Keratinocyte (primary cell): Measurements from ENCODE around the gene SLC9A7. TPM values are rescaled to one million over a fixed set of nuclear protein-coding genes. Genes with fewer than 3 reads are reported as not detected.

Experiments used
- DNase-seq: peaks from one replicate; pipeline ENCODE4 v3.0.0-alpha.2; 2011; ENCODE audit warnings: low read depth, missing footprints, low spot score
- FAIRE-seq: peaks from 2 replicates; lab custom pipeline; 2011; peaks lifted over from hg19 to GRCh38; lab: Jason Lieb, UNC
- H2AFZ ChIP-seq: 2 replicates; pipeline ENCODE4 v1.6.0; 2012; ENCODE audit warnings: low read length, control low read depth, inconsistent platforms; ENCODE audit not compliant: control insufficient read depth
- H3K27ac ChIP-seq: 2 replicates; pipeline ENCODE4 v1.5.1; 2011; ENCODE audit warnings: low read length; ENCODE audit not compliant: control insufficient read depth, insufficient read depth
- H3K27me3 ChIP-seq: 3 replicates; pipeline ENCODE4 v1.6.0; 2011; ENCODE audit warnings: low read length; ENCODE audit not compliant: control insufficient read depth, insufficient read depth; ENCODE audit errors: extremely low read depth
- H3K36me3 ChIP-seq, 2 experiments: 2 replicates in 1 of 2; 3 replicates in 1 of 2; pipeline ENCODE4 v1.5.1; 2011; ENCODE audit warnings: low read length in 2 of 2, mild to moderate bottlenecking in 1 of 2; ENCODE audit not compliant: control insufficient read depth in 2 of 2, insufficient read depth in 2 of 2; ENCODE audit errors: extremely low read depth in 1 of 2
- H3K4me1 ChIP-seq: 3 replicates; pipeline ENCODE4 v1.5.1; 2011; ENCODE audit warnings: low read length; ENCODE audit not compliant: control insufficient read depth, insufficient read depth; ENCODE audit errors: extremely low read depth
- H3K4me2 ChIP-seq: 3 replicates; pipeline ENCODE4 v1.6.0; 2011; ENCODE audit warnings: low read depth, low read length; ENCODE audit not compliant: control insufficient read depth, insufficient read depth; ENCODE audit errors: extremely low read depth
- H3K4me3 ChIP-seq, 3 experiments: fragments of 200-600 bp in 1 of 3; sonication (generic) in 1 of 3; 2 replicates in 2 of 3; 3 replicates in 1 of 3; pipeline ENCODE4 v1.5.1; 2011 to 2016; ENCODE audit warnings: low read length in 3 of 3, mild to moderate bottlenecking in 3 of 3, control low read depth in 2 of 3, inconsistent platforms in 1 of 3, low read depth in 1 of 3, mixed read lengths in 1 of 3, mixed run types in 1 of 3, moderate library complexity in 1 of 3; ENCODE audit not compliant: control insufficient read depth in 2 of 3, insufficient read depth in 2 of 3; ENCODE audit errors: extremely low read depth in 1 of 3
- H3K79me2 ChIP-seq: 2 replicates; pipeline ENCODE4 v1.6.0; 2012; ENCODE audit warnings: low read length; ENCODE audit not compliant: control insufficient read depth, insufficient read depth
- H3K9ac ChIP-seq: 3 replicates; pipeline ENCODE4 v1.6.0; 2011; ENCODE audit warnings: low read length; ENCODE audit not compliant: control insufficient read depth, insufficient read depth; ENCODE audit errors: extremely low read depth
- H3K9me1 ChIP-seq: 3 replicates; pipeline ENCODE4 v1.6.0; 2011; ENCODE audit warnings: low read length; ENCODE audit not compliant: control insufficient read depth, insufficient read depth; ENCODE audit errors: extremely low read depth
- H3K9me3 ChIP-seq: 2 replicates; pipeline ENCODE4 v1.5.1; 2012; ENCODE audit warnings: low read depth, low read length; ENCODE audit not compliant: control insufficient read depth
- H4K20me1 ChIP-seq: 3 replicates; pipeline ENCODE4 v1.6.0; 2011; ENCODE audit warnings: low read length; ENCODE audit not compliant: control insufficient read depth, insufficient read depth; ENCODE audit errors: extremely low read depth
- EZH2 ChIP-seq: IDR thresholded peaks from one replicate; pipeline ENCODE4 v1.6.1; 2012; ENCODE audit warnings: inconsistent platforms, mild to moderate bottlenecking, low read length, moderate library complexity
- dilution Hi-C: fragments of 300-500 bp; cut with MboI; formaldehyde crosslinking; loops from one replicate; pipeline ENCODE4 v1.7.0; 2020; ENCODE audit warnings: low sequenced_read_pairs; ENCODE audit not compliant: extremely low pct_ligation_motif_present
- polyA plus RNA-seq, 5 experiments: library from polyadenylated mRNA; depleted of rRNA in 3 of 5; stranded (reverse) in 3 of 5; stranded (forward) in 1 of 5; unstranded in 1 of 5; fragments of >200 nt; gene quantifications; 1 replicate in 1 of 5; 2 replicates in 3 of 5; 3 replicates in 1 of 5; pipeline versions ENCODE4 v1.2.1 to v1.2.3, GENCODE V29; 2011 to 2012; ENCODE audit warnings: missing spikeins in 2 of 5, low read depth in 1 of 5, low replicate concordance in 1 of 5
- TF ChIP-seq, protein P1 (sequence below), 3 experiments: IDR thresholded peaks in 1 of 3; conservative IDR thresholded peaks in 1 of 3; optimal IDR thresholded peaks in 1 of 3; 2 replicates in 2 of 3; 3 replicates in 1 of 3; pipeline versions ENCODE3 to v1.5.1; 2011; ENCODE audit warnings: low read length in 3 of 3, mild to moderate bottlenecking in 3 of 3, moderate library complexity in 2 of 3, control low read depth in 1 of 3, inconsistent platforms in 1 of 3; ENCODE audit not compliant: insufficient read depth in 2 of 3; ENCODE audit errors: extremely low read depth in 1 of 3

The SLC9A7 gene
- polyA plus RNA-seq, 1 donor (not counting 4 experiments of a cell fraction or from before 2014, with no cell fraction given), result 8.1 TPM

DNA sequence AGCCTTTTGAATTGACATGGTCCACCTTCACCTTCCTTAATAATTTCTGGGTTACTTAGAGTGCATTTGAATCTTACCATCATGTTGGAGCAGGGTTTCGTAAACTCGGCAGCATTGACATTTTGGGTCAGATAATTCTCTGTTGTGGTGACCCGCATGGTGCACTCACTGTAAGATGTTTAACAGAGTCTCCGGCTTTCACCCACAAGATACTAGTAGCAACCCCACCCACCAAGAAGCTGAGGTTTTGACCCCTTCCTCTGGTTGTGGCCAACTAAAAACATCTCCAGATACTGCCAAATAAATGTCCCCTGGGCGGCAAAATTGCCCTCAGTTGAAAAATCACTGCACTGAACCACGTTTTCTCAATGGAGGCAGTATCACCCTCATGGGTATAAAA is 122.7 kb downstream of the SLC9A7 start:
- H3K4me2 ChIP-seq, result no peak overlapping the region
- H3K9me1 ChIP-seq, result no peaks in the 10 kb centered on the region
- H2AFZ ChIP-seq, result no peak overlapping the region
- no peak overlapping the region for H3K27ac ChIP-seq
- no peak overlapping the region for H3K4me3 ChIP-seq
- H3K9ac ChIP-seq, result no peak overlapping the region
- no peaks in the 10 kb centered on the region for H4K20me1 ChIP-seq
- no peaks in the 10 kb centered on the region for H3K27me3 ChIP-seq
- H3K36me3 ChIP-seq, result no peaks in the 10 kb centered on the region
- DNase-seq (no peak), FAIRE-seq (no peak)
- no peaks in the 10 kb centered on the region for H3K79me2 ChIP-seq
- dilution Hi-C loops, result no loop called here
- no peak for TF ChIP-seq EZH2
- TF ChIP-seq, protein P1, sequence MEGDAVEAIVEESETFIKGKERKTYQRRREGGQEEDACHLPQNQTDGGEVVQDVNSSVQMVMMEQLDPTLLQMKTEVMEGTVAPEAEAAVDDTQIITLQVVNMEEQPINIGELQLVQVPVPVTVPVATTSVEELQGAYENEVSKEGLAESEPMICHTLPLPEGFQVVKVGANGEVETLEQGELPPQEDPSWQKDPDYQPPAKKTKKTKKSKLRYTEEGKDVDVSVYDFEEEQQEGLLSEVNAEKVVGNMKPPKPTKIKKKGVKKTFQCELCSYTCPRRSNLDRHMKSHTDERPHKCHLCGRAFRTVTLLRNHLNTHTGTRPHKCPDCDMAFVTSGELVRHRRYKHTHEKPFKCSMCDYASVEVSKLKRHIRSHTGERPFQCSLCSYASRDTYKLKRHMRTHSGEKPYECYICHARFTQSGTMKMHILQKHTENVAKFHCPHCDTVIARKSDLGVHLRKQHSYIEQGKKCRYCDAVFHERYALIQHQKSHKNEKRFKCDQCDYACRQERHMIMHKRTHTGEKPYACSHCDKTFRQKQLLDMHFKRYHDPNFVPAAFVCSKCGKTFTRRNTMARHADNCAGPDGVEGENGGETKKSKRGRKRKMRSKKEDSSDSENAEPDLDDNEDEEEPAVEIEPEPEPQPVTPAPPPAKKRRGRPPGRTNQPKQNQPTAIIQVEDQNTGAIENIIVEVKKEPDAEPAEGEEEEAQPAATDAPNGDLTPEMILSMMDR (optimal IDR thresholded peaks at IDR 0.05 in 1 of 3, IDR thresholded peaks at IDR 0.05 in 1 of 3, conservative IDR thresholded peaks at IDR 0.05 in 1 of 3; ENCODE audit: extremely low read depth in 1 of 3, insufficient read depth in 2 of 3, low read length in 3 of 3), result no peak
- H3K4me1 ChIP-seq, result peaks cover 4% of the 10 kb centered on the region
- H3K9me3 ChIP-seq, result no peaks in the 10 kb centered on the region

DNA sequence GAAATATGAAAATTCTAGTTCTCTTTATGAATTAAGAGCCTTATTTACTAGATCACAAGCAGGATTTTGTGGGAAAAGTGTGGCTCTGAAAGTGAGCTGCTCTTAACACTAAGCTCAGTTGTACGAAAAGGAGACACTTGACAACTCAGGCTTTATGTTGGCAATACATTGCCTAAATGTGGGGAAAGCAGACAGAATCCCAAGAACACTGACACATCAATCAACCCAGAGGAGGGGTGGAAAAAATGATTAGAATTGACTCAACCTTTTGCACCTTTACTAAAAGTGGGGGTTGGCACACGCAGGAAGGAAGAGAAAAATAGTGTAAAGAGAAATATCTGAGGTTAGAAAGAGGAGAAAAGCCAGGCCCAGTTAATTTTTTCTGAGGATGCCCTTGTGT is 123.7 kb downstream of the SLC9A7 start:
- H3K4me1 ChIP-seq, result peaks cover 4% of the 10 kb centered on the region
- TF ChIP-seq, protein P1 (optimal IDR thresholded peaks at IDR 0.05 in 1 of 3, IDR thresholded peaks at IDR 0.05 in 1 of 3, conservative IDR thresholded peaks at IDR 0.05 in 1 of 3; ENCODE audit: extremely low read depth in 1 of 3, insufficient read depth in 2 of 3, low read length in 3 of 3), result no peak
- no peaks in the 10 kb centered on the region for H3K79me2 ChIP-seq
- no peak overlapping the region for H3K9ac ChIP-seq
- no peaks in the 10 kb centered on the region for H3K9me3 ChIP-seq
- DNase-seq, result no peak
- dilution Hi-C loops, result no loop called here
- FAIRE-seq, result no peak
- no peaks in the 10 kb centered on the region for H4K20me1 ChIP-seq
- H3K27me3 ChIP-seq, result no peaks in the 10 kb centered on the region
- no peaks in the 10 kb centered on the region for H3K9me1 ChIP-seq
- no peak overlapping the region for H3K27ac ChIP-seq
- no peaks in the 10 kb centered on the region for H3K36me3 ChIP-seq
- no peak overlapping the region for H3K4me2 ChIP-seq
- H2AFZ ChIP-seq, result no peak overlapping the region
- no peak overlapping the region for H3K4me3 ChIP-seq
